H1 (cell line): ENCODE data around the gene USP53.

Experiments
- MAX ChIP-seq: IDR thresholded peaks from 2 replicates; pipeline ENCODE4 v1.6.1; 2012; ENCODE audit warnings: inconsistent platforms
- TF ChIP-seq, protein P1 (sequence below), 3 experiments: IDR thresholded peaks; 1 replicate in 2 of 3; 2 replicates in 1 of 3; pipeline versions ENCODE4 v1.5.1 to v1.6.1; 2011; ENCODE audit warnings: low read length in 3 of 3, mild to moderate bottlenecking in 3 of 3, inconsistent platforms in 2 of 3, low read depth in 1 of 3, moderate library complexity in 1 of 3; ENCODE audit not compliant: insufficient read depth in 1 of 3; ENCODE audit errors: control extremely low read depth in 1 of 3

DNA sequence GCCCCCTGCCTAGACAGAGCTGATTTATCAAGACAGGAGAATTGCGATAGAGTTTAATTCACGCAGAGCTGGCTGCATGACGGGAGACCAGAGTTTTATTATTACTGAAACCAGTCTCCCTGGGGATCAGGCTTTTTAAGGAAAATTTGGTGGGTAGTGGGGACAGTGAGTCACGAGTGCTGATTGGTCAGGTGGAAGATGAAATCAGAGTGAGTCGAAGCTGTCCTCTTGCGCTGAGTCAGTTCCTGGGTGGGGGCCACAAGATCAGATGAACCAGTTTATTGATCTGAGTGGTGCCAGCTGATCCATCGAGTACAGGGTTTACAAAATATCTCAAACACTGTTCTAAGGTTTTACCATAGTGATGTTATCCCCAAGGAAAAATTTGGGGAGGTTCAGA, 40.3 kb upstream of the USP53 start:
- TF ChIP-seq, protein P1, sequence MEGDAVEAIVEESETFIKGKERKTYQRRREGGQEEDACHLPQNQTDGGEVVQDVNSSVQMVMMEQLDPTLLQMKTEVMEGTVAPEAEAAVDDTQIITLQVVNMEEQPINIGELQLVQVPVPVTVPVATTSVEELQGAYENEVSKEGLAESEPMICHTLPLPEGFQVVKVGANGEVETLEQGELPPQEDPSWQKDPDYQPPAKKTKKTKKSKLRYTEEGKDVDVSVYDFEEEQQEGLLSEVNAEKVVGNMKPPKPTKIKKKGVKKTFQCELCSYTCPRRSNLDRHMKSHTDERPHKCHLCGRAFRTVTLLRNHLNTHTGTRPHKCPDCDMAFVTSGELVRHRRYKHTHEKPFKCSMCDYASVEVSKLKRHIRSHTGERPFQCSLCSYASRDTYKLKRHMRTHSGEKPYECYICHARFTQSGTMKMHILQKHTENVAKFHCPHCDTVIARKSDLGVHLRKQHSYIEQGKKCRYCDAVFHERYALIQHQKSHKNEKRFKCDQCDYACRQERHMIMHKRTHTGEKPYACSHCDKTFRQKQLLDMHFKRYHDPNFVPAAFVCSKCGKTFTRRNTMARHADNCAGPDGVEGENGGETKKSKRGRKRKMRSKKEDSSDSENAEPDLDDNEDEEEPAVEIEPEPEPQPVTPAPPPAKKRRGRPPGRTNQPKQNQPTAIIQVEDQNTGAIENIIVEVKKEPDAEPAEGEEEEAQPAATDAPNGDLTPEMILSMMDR (IDR thresholded peaks at IDR 0.05; ENCODE audit: control extremely low read depth in 1 of 3, insufficient read depth in 1 of 3, low read depth in 1 of 3, low read length in 3 of 3) = no peak
- TF ChIP-seq MAX = no peak
